Pancreas (tissue), 10 donors: ENCODE results near the gene KDM7A. TPM values are rescaled to one million over a fixed set of nuclear protein-coding genes. Genes with fewer than 3 reads are reported as not detected.

Experiments
- ATAC-seq, 4 donors: fragments of 200-7000 bp; cut with Tn5 transposase; one replicate each; pipeline versions ENCODE4 v1.8.0 to v1.9.1; 2020; ENCODE audit warnings: mild to moderate bottlenecking in 4 of 4, moderate library complexity in 4 of 4
- DNase-seq, 6 donors: peaks; one replicate each; pipeline ENCODE4 v3.0.0-alpha.2; 2020
- FAIRE-seq: peaks from 2 replicates; lab custom pipeline; 2012; peaks lifted over from hg19 to GRCh38; lab: Jason Lieb, UNC
- H3K27ac ChIP-seq, 4 donors: fragments of 200-600 bp; sonication (generic); 1 replicate in 3 of 4; 2 replicates in 1 of 4; pipeline versions ENCODE4 v1.5.0 to v1.8.0; 2020
- H3K27me3 ChIP-seq, 4 donors: fragments of 200-600 bp; one replicate each; pipeline ENCODE4 v1.8.0; 2021
- H3K36me3 ChIP-seq, 3 donors: fragments of 200-600 bp; sonication (generic) in 1 of 3; one replicate each; pipeline versions ENCODE4 v1.5.0 to v1.8.0; 2020 to 2021
- H3K4me1 ChIP-seq, 3 donors: fragments of 200-600 bp; one replicate each; pipeline ENCODE4 v1.8.0; 2021
- H3K4me3 ChIP-seq, 4 donors: fragments of 200-600 bp; sonication (generic) in 2 of 4; one replicate each; pipeline versions ENCODE4 v1.5.0 to v1.8.0; 2020 to 2021
- H3K9me3 ChIP-seq, 4 donors: fragments of 200-600 bp; one replicate each; pipeline ENCODE4 v1.8.0; 2021
- CTCF ChIP-seq, 4 donors: fragments of 200-600 bp; sonication (generic) in 3 of 4; IDR thresholded peaks; one replicate each; pipeline versions ENCODE4 v1.5.0 to v1.8.0; 2021; ENCODE audit warnings: antibody characterized with exemption in 4 of 4
- WGBS, 2 donors: extraction: QIAGEN DNeasy Blood & Tissue Kit; methylation state at CpG; one replicate each; pipeline ENCODE4 v1.1.7; 2013; 5-methylcytosine and 5-hydroxymethylcytosine counted together
- intact Hi-C, 3 donors: fragments of 100-400 bp; cut with DNase I; formaldehyde crosslinking; loops; one replicate each; pipeline versions ENCODE4 v1.11.1 to v1.14.2; 2022
- polyA plus RNA-seq, 2 donors: library from polyadenylated mRNA; stranded (reverse); fragments of 200-250 nt; gene quantifications; one replicate each; pipeline ENCODE4 v1.2.3, GENCODE V29; 2013
- total RNA-seq, 6 donors: library from RNA; stranded (reverse); fragmentation: NEBNext Ultra II Directional in 4 of 6; extraction: Animal tissue kit (Norgen Biotek cat#: 25700) in 4 of 6; gene quantifications; one replicate each; pipeline versions ENCODE4 v1.2.1 to v1.2.4, GENCODE V29; 2021 to 2023
- donor health status: healthy with polysubstance abuse.
- donor health status: DM: no; HTN: no; CAD: no; lungs with moderate emphysema.
- donor health status: DM: no; HTN: no; CAD: no.
- donor health status: control.
- donor health status: control.
- donor health status: Bipolar disorder and iron deficiency.
- donor health status: DM: yes; HTN: yes; CAD: no.
- donor health status: DM: no; HTN: no; CAD: no.
- donor health status: DM: no; HTN: no; CAD: no.
- donor health status: DM: yes; HTN: yes; CAD: no.

Gene KDM7A
- total and polyA plus RNA-seq, 8 donors, result 3.3 to 8.5 (median 6.2) TPM

- no peaks in the 10 kb centered on the region for H3K27me3 ChIP-seq
- no peak for ATAC-seq
- H3K4me3 ChIP-seq, result no peak overlapping the region
- DNase-seq, result no peak
- FAIRE-seq, result no peak
- 73 to 80% methylated on average over 4 of the region's 4 CpGs for WGBS, 2 donors
- H3K9me3 ChIP-seq, result no peaks in the 10 kb centered on the region
- H3K4me1 ChIP-seq, result no peaks in the 10 kb centered on the region
- no peak overlapping the region for H3K27ac ChIP-seq
- TF ChIP-seq CTCF (IDR thresholded peaks at IDR 0.05), result no peak
- intact Hi-C loops, result no loop called here
- H3K36me3 ChIP-seq, result peaks cover 0 to 40% (median 18%) of the 10 kb centered on the region in 3 donors
Measured at GRCh38 chr7:140096459-140096858, 80.3 kb downstream of the KDM7A start.

- no peak for DNase-seq
- H3K9me3 ChIP-seq, result no peaks in the 10 kb centered on the region
- no peaks in the 10 kb centered on the region for H3K4me1 ChIP-seq
- no peak for ATAC-seq
- no peak overlapping the region for H3K27ac ChIP-seq
- no peak for TF ChIP-seq CTCF (IDR thresholded peaks at IDR 0.05)
- intact Hi-C loops, result no loop called here
- FAIRE-seq, result no peak
- H3K4me3 ChIP-seq, result no peak overlapping the region
- H3K27me3 ChIP-seq, result no peaks in the 10 kb centered on the region
- WGBS, 2 donors, result 70 to 74% methylated on average over 1 of the region's 1 CpG
- H3K36me3 ChIP-seq, result peaks cover 0 to 42% (median 22%) of the 10 kb centered on the region in 3 donors
Measured at GRCh38 chr7:140093375-140093774, 83.4 kb downstream of the KDM7A start.

GRCh38 chr7:140085447-140085846 is 91.3 kb downstream of the KDM7A start:
- no peaks in the 10 kb centered on the region for H3K27me3 ChIP-seq
- intact Hi-C loops, result no loop called here
- H3K4me1 ChIP-seq, result no peaks in the 10 kb centered on the region
- no peaks in the 10 kb centered on the region for H3K9me3 ChIP-seq
- peaks cover 0 to 8% (median 0%) of the 10 kb centered on the region in 3 donors for H3K36me3 ChIP-seq
- WGBS, 2 donors, result 93% methylated on average over 2 of the region's 2 CpGs
- no peak overlapping the region for H3K4me3 ChIP-seq
- DNase-seq, result no peak
- no peak for TF ChIP-seq CTCF (IDR thresholded peaks at IDR 0.05)
- no peak for FAIRE-seq
- no peak for ATAC-seq
- H3K27ac ChIP-seq, result no peak overlapping the region

GRCh38 chr7:140084972-140085371 is 91.8 kb downstream of the KDM7A start:
- Histone ChIP-seq H3K27ac (no peak overlapping the region), H3K27me3 (no peaks in the 10 kb centered on the region), H3K9me3 (no peaks in the 10 kb centered on the region), H3K4me3 (no peak overlapping the region), H3K4me1 (peaks cover 0 to 2% (median under 1%) of the 10 kb centered on the region in 3 donors), H3K36me3 (peaks cover 0 to 3% (median 0%) of the 10 kb centered on the region in 3 donors)
- no peak for DNase-seq
- 84 to 87% methylated on average over 8 of the region's 8 CpGs for whole genome bisulfite sequencing, 2 donors
- TF ChIP-seq CTCF (IDR thresholded peaks at IDR 0.05), result no peak
- intact Hi-C loops, result no loop called here
- ATAC-seq, result no peak
- FAIRE-seq, result no peak

GRCh38 chr7:140084142-140084655 is 92.6 kb downstream of the KDM7A start:
- H3K4me1 ChIP-seq, result peaks cover 6 to 8% (median 7%) of the 10 kb centered on the region in 3 donors
- no peaks in the 10 kb centered on the region for H3K36me3 ChIP-seq
- no peaks in the 10 kb centered on the region for H3K27me3 ChIP-seq
- no peak for DNase-seq
- H3K27ac ChIP-seq, result no peak overlapping the region
- ATAC-seq, result no peak
- no peak for FAIRE-seq
- 90 to 98% methylated on average over 4 of the region's 4 CpGs for WGBS, 2 donors
- intact Hi-C loops, result no loop called here
- no peak for TF ChIP-seq CTCF (IDR thresholded peaks at IDR 0.05)
- no peak overlapping the region for H3K4me3 ChIP-seq
- H3K9me3 ChIP-seq, result no peaks in the 10 kb centered on the region
